Activated T-helper 9 cell treated with anti-CD3 and anti-CD28 coated beads, Interleukin-2, amount 50 U/mL, for 16 hours (primary cell): ENCODE measurements around the gene STARD9.
"Not testable (repeated sequence)": the region's sequence is repeated elsewhere in the genome, so short reads cannot be mapped to it uniquely, and the experiment has no call there.

Experiments
- DNase-seq: peaks from one replicate; pipeline ENCODE4 v3.0.0-alpha.2; 2020; ENCODE audit warnings: low read depth

The STARD9 gene

GRCh38 chr15:42590619-42591237 is 15.3 kb downstream of the STARD9 start:
- DNase-seq: no peak

- DNase-seq: no peak
Measured at GRCh38 chr15:42591238-42591934, 16.0 kb downstream of the STARD9 start.

- no peak for DNase-seq
Measured at GRCh38 chr15:42592716-42593115, 17.3 kb downstream of the STARD9 start.

- DNase-seq: no peak
Measured at GRCh38 chr15:42593143-42593542, 17.7 kb downstream of the STARD9 start.

GRCh38 chr15:42594095-42594494 is 18.7 kb downstream of the STARD9 start:
- DNase-seq: no peak

- DNase-seq: no peak
Measured at GRCh38 chr15:42595626-42596240, 20.3 kb downstream of the STARD9 start.

GRCh38 chr15:42601316-42601715 is 25.9 kb downstream of the STARD9 start:
- DNase-seq: not testable (repeated sequence)

- no peak for DNase-seq
Measured at GRCh38 chr15:42602501-42602900, 27.1 kb downstream of the STARD9 start.

GRCh38 chr15:42603978-42604377 is 28.6 kb downstream of the STARD9 start:
- DNase-seq: no peak

- no peak for DNase-seq
Measured at GRCh38 chr15:42604894-42605744, 29.7 kb downstream of the STARD9 start.

- no peak for DNase-seq
Measured at GRCh38 chr15:42605796-42606195, 30.4 kb downstream of the STARD9 start.

- DNase-seq: peak; percentile 1
Measured at GRCh38 chr15:42608110-42608531, 32.7 kb downstream of the STARD9 start.

GRCh38 chr15:42608752-42609488 is 33.5 kb downstream of the STARD9 start:
- no peak for DNase-seq

GRCh38 chr15:42611532-42611931 is 36.1 kb downstream of the STARD9 start:
- no peak for DNase-seq

- DNase-seq: no peak
Measured at GRCh38 chr15:42612367-42612912, 37.0 kb downstream of the STARD9 start.

- no peak for DNase-seq
Measured at GRCh38 chr15:42616107-42616506, 40.7 kb downstream of the STARD9 start.

- no peak for DNase-seq
Measured at GRCh38 chr15:42619656-42620371, 44.4 kb downstream of the STARD9 start.

GRCh38 chr15:42621386-42621785 is 46.0 kb downstream of the STARD9 start:
- DNase-seq: no peak

GRCh38 chr15:42621996-42622925 is 46.9 kb downstream of the STARD9 start:
- no peak for DNase-seq

GRCh38 chr15:42623951-42624350 is 48.5 kb downstream of the STARD9 start:
- DNase-seq: no peak
